Esophagus squamous epithelium (tissue), 5 donors: Measurements from ENCODE around the gene DRAM2. TPM values are rescaled to one million over a fixed set of nuclear protein-coding genes. Genes with fewer than 3 reads are reported as not detected.

ENCODE experiments used
- DNase-seq: peaks from one replicate; lab custom pipeline; 2025; lab: John Stamatoyannopoulos, UW
- H3K27ac ChIP-seq, 4 donors: fragments of 200-600 bp; sonication (generic); one replicate each; pipeline ENCODE4 v1.5.1; 2016 to 2019; ENCODE audit warnings: mild to moderate bottlenecking in 1 of 4
- H3K27me3 ChIP-seq, 4 donors: fragments of 200-600 bp; sonication (generic); 1 replicate in 3 of 4; 2 replicates in 1 of 4; pipeline versions ENCODE4 v1.5.1 to v1.6.0; 2017 to 2021; ENCODE audit warnings: antibody characterized with exemption in 1 of 4
- H3K36me3 ChIP-seq, 3 donors: fragments of 200-600 bp; sonication (generic); one replicate each; pipeline ENCODE4 v1.5.1; 2016 to 2019
- H3K4me1 ChIP-seq, 3 donors: fragments of 200-600 bp; sonication (generic); one replicate each; pipeline ENCODE4 v1.5.1; 2017 to 2019
- H3K4me3 ChIP-seq, 4 donors: fragments of 200-600 bp; sonication (generic); 1 replicate in 3 of 4; 2 replicates in 1 of 4; pipeline ENCODE4 v1.5.1; 2016 to 2019; ENCODE audit warnings: mild to moderate bottlenecking in 2 of 4, moderate library complexity in 1 of 4
- H3K9me3 ChIP-seq, 3 donors: fragments of 200-600 bp; sonication (generic); one replicate each; pipeline ENCODE4 v1.5.1; 2016 to 2019
- CTCF ChIP-seq, 6 experiments: fragments of 450-650 bp in 4 of 6; fragments of 200-600 bp in 2 of 6; sonication (generic) in 2 of 6; IDR thresholded peaks; one replicate each; pipeline ENCODE4 v1.5.1; 2016 to 2019; ENCODE audit warnings: antibody characterized with exemption in 6 of 6, mild to moderate bottlenecking in 4 of 6, moderate library complexity in 4 of 6
- POLR2A ChIP-seq, 4 donors: fragments of 450-650 bp; IDR thresholded peaks; one replicate each; pipeline ENCODE4 v1.6.1; 2017; ENCODE audit warnings: antibody characterized with exemption in 4 of 4, mild to moderate bottlenecking in 4 of 4, moderate library complexity in 3 of 4
- WGBS, 2 donors: methylation state at CpG; one replicate each; pipeline ENCODE4 v1.1.5; 2018; 5-methylcytosine and 5-hydroxymethylcytosine counted together
- intact Hi-C: fragments of 100-400 bp; cut with DNase I; formaldehyde crosslinking; loops from one replicate; pipeline ENCODE4 v1.15.0; 2022
- total RNA-seq, 4 donors: library from RNA; depleted of rRNA; stranded (reverse); fragments of >200 nt; gene quantifications; one replicate each; pipeline ENCODE4 v1.1.0, GENCODE V29; 2016
- donor health status: DM: yes; HTN: yes; CAD: no.

Gene DRAM2
- total RNA-seq, 4 donors from 2014 or later, result 15.4 to 53.6 (median 26.9) TPM

GRCh38 chr1:111140680-111140967, 731 bp upstream of the DRAM2 start:
- WGBS, 2 donors, result 0% methylated on average over 2 to 6 of the region's 9 CpGs
- peak overlapping the region; percentile 90 to 99 (median 97) for H3K27ac ChIP-seq
- TF ChIP-seq CTCF (IDR thresholded peaks at IDR 0.05) (no peak), POLR2A (IDR thresholded peaks at IDR 0.05) (no peak)
- peak overlapping the region; percentile 84 to 97 (median 90) for H3K4me3 ChIP-seq
- H3K4me1 ChIP-seq, result peaks cover 3 to 62% (median 32%) of the 10 kb centered on the region in 3 donors
- DNase-seq, result no peak
- peaks cover 0 to 15% (median 0%) of the 10 kb centered on the region in 3 donors for H3K36me3 ChIP-seq
- intact Hi-C loops, result loop anchor here (10.0 kb wide), 1 partner anchor 54 kb away; no protein-coding TSS in a partner anchor
- no peaks in the 10 kb centered on the region for H3K27me3 ChIP-seq
- H3K9me3 ChIP-seq, result no peaks in the 10 kb centered on the region

GRCh38 chr1:111139324-111139955, 453 bp downstream of the DRAM2 start:
- Histone ChIP-seq H3K27me3 (no peaks in the 10 kb centered on the region), H3K36me3 (peaks cover 0 to 17% (median 0%) of the 10 kb centered on the region in 3 donors), H3K4me3 (peak overlapping the region; percentile 84 to 97 (median 90)), H3K9me3 (no peaks in the 10 kb centered on the region), H3K4me1 (peaks cover 3 to 67% (median 32%) of the 10 kb centered on the region in 3 donors), H3K27ac (peak overlapping the region; percentile 90 to 99 (median 97))
- WGBS, 2 donors, result 0 to 1% methylated on average over 19 to 25 of the region's 33 CpGs
- TF ChIP-seq CTCF (IDR thresholded peaks at IDR 0.05) (no peak), POLR2A (IDR thresholded peaks at IDR 0.05) (no peak)
- intact Hi-C loops, result no loop called here
- no peak for DNase-seq

- H3K4me1 ChIP-seq, result peaks cover 2 to 30% (median 12%) of the 10 kb centered on the region in 3 donors
- intact Hi-C loops, result no loop called here
- TF ChIP-seq CTCF (IDR thresholded peaks at IDR 0.05), result no peak
- TF ChIP-seq POLR2A (IDR thresholded peaks at IDR 0.05), result no peak
- peaks cover 0 to 44% (median 3%) of the 10 kb centered on the region in 3 donors for H3K36me3 ChIP-seq
- no peak overlapping the region for H3K4me3 ChIP-seq
- no peaks in the 10 kb centered on the region for H3K27me3 ChIP-seq
- DNase-seq, result no peak
- 92% methylated on average over 1 of the region's 1 CpG for WGBS, 2 donors
- H3K9me3 ChIP-seq, result no peaks in the 10 kb centered on the region
- peak overlapping the region in 1 of 4 donors; percentile 23 for H3K27ac ChIP-seq
Observed at GRCh38 chr1:111133866-111134265, 6.0 kb downstream of the DRAM2 start.

GRCh38 chr1:111131693-111132092, 8.2 kb downstream of the DRAM2 start:
- intact Hi-C loops, result no loop called here

More at GRCh38 chr1:111131693-111132092, 8.2 kb downstream of the DRAM2 start:
- Histone ChIP-seq H3K36me3 (peaks cover 0 to 59% (median 7%) of the 10 kb centered on the region in 3 donors), H3K4me3 (no peak overlapping the region), H3K9me3 (no peaks in the 10 kb centered on the region), H3K27me3 (no peaks in the 10 kb centered on the region), H3K27ac (no peak overlapping the region), H3K4me1 (peaks cover 0 to 9% (median 0%) of the 10 kb centered on the region in 3 donors)
- no peak for DNase-seq
- no peak for TF ChIP-seq CTCF (IDR thresholded peaks at IDR 0.05)
- no peak for TF ChIP-seq POLR2A (IDR thresholded peaks at IDR 0.05)
- WGBS, 2 donors, result 81 to 90% methylated on average over 4 of the region's 4 CpGs
